Measurements from ENCODE around the gene MAMDC4. TPM values are rescaled to one million over a fixed set of nuclear protein-coding genes. Genes with fewer than 3 reads are reported as not detected.

MAMDC4 gene
- total and polyA plus RNA-seq, 2 of the 13 experiments (the other 11 are each of a cell fraction or from before 2014, with no cell fraction given), result 6.0 to 6.8 TPM

DNA sequence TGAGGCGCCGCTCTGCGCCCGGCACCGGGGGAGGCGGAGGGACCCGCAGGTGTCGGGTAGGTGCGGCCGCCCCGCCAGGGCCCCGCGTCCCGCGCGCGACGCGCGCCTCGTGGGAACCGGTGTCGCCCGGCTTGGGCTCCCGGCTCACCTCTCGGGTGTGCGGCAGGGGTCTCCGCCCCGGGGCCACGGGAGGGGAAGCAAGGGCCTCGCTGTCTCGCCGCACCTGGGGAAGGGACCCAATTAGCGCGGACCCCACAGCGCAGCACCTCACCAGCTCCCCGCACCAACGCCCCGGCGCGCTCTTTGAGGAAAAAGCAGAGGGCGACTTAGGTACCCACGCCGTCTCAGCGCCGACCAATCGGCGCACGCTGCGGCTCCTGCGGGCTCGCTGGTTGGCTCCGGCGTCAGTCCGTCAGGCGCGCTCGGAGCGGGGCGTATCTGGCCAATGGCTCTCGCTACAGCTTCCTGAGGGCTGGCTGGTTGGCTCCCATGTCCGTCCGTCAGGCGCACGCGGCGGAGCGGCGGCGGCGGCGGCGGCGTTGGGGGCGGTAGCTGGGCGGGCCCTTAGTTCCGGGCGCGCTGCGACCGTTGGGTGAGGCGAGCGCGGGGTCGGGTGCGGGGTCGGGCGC, 33.9 kb downstream of the MAMDC4 start, which contains the start of gene TRAF2 (continued):
- TF ChIP-seq ZNF574 (CRISPR knock-in tag; IDR thresholded peaks at IDR 0.05) (peak; percentile 44; the same call in 1 of the 2 replicates), POLR2AphosphoS2 (IDR thresholded peaks at IDR 0.05; ENCODE audit: low read depth, low read length) (no peak), ZFP36L2 (CRISPR knock-in tag; IDR thresholded peaks at IDR 0.05) (no peak), FOSL2 (CRISPR knock-in tag; IDR thresholded peaks at IDR 0.05) (peak; percentile 44; the same call in 1 of the 2 replicates), SAFB2 (CRISPR knock-in tag; IDR thresholded peaks at IDR 0.05; ENCODE audit: borderline replicate concordance, low read depth) (peak; percentile 10; the same call in 1 of the 2 replicates), E2F1 (CRISPR knock-in tag; IDR thresholded peaks at IDR 0.05) (peak; percentile 81), MED13 (CRISPR knock-in tag; IDR thresholded peaks at IDR 0.05) (peak; percentile 63; the same call in 1 of the 2 replicates), ZNF136 (CRISPR knock-in tag; IDR thresholded peaks at IDR 0.05; ENCODE audit: low read depth) (0 out of 2 replicates have a peak, but pooled peaks have one; percentile 35), CREM (IDR thresholded peaks at IDR 0.05) (peak; percentile 33; the same call in 1 of the 2 replicates), CREM (CRISPR knock-in tag; IDR thresholded peaks at IDR 0.05) (peak; percentile 33; the same call in 1 of the 2 replicates), SRY (CRISPR knock-in tag; IDR thresholded peaks at IDR 0.05) (no peak), PHF5A (CRISPR knock-in tag; IDR thresholded peaks at IDR 0.05; ENCODE audit: low read depth, unreplicated experiment) (no peak), ZNF784 (CRISPR knock-in tag; IDR thresholded peaks at IDR 0.05; ENCODE audit: borderline replicate concordance) (peak; percentile 82; the same call in 1 of the 2 replicates), YEATS4 (CRISPR knock-in tag; IDR thresholded peaks at IDR 0.05; ENCODE audit: borderline replicate concordance) (peak; percentile 49; the same call in 1 of the 2 replicates)
- TF ChIP-seq, protein P1, sequence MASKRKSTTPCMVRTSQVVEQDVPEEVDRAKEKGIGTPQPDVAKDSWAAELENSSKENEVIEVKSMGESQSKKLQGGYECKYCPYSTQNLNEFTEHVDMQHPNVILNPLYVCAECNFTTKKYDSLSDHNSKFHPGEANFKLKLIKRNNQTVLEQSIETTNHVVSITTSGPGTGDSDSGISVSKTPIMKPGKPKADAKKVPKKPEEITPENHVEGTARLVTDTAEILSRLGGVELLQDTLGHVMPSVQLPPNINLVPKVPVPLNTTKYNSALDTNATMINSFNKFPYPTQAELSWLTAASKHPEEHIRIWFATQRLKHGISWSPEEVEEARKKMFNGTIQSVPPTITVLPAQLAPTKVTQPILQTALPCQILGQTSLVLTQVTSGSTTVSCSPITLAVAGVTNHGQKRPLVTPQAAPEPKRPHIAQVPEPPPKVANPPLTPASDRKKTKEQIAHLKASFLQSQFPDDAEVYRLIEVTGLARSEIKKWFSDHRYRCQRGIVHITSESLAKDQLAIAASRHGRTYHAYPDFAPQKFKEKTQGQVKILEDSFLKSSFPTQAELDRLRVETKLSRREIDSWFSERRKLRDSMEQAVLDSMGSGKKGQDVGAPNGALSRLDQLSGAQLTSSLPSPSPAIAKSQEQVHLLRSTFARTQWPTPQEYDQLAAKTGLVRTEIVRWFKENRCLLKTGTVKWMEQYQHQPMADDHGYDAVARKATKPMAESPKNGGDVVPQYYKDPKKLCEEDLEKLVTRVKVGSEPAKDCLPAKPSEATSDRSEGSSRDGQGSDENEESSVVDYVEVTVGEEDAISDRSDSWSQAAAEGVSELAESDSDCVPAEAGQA (IDR thresholded peaks at IDR 0.05; ENCODE audit: low read depth), result 0 out of 2 replicates have a peak, but pooled peaks have one; percentile 31
- TF ChIP-seq, protein P1 (CRISPR knock-in tag; IDR thresholded peaks at IDR 0.05; ENCODE audit: borderline replicate concordance), result no peak
- TF ChIP-seq, protein P2, sequence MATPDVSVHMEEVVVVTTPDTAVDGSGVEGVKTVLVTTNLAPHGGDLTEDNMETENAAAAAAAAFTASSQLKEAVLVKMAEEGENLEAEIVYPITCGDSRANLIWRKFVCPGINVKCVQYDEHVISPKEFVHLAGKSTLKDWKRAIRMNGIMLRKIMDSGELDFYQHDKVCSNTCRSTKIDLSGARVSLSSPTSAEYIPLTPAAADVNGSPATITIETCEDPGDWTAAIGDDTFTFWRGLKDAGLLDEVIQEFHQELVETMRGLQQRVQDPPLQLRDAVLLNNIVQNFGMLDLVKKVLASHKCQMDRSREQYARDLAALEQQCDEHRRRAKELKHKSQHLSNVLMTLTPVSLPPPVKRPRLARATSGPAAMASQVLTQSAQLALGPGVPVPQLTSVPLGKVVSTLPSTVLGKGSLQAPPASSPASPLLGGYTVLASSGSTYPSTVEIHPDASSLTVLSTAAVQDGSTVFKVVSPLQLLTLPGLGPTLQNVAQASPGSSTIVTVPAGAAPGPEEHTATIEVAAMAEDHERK (CRISPR knock-in tag; IDR thresholded peaks at IDR 0.05; ENCODE audit: low read depth), result peak; percentile 70
